Fibroblast of skin of left quadriceps (primary cell): ENCODE data around the gene UBE2V1.

Experiments used
- DNase-seq, 2 experiments: peaks; one replicate each; pipeline ENCODE4 v3.0.0-alpha.2; 2013; ENCODE audit warnings: low read depth in 2 of 2

The UBE2V1 gene

DNA sequence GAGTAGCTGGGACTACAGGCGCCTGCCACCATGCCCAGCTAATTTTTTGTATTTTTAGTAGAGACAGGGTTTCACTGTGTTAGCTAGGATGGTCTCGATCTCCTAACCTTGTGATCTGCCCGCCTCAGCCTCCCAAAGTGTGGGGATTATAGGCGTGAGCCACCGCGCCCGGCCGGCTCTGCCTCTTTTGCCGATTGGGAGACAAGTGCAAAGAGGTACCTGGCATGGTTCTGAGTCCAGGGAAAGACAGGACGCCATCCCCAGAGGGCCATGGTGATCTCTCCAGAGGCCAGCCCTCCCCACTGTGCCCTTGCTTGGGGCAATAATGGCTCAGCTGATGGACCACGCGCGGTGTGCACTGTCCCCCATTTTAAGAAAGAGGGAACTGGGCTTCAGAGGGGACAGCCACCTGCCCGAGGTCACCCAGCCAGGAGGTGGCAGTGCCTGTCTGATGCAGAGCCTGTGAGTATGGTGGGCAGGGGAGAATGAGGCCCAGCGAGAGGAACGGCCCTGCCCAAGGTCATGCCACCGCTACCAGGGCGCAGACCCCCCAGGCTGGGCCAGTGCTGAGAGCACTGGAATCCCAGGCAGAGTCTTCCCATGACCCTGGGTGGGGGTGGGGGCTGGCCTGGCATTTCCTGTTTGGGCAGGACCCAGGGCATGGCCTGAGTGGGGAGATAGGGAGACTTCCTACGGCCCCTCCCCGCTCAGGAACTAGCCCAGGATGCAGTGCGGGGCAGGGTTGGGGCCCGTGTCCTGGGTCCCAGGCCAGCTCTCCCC lies 69.2 kb downstream of the UBE2V1 start:
- DNase-seq: no peak

DNA sequence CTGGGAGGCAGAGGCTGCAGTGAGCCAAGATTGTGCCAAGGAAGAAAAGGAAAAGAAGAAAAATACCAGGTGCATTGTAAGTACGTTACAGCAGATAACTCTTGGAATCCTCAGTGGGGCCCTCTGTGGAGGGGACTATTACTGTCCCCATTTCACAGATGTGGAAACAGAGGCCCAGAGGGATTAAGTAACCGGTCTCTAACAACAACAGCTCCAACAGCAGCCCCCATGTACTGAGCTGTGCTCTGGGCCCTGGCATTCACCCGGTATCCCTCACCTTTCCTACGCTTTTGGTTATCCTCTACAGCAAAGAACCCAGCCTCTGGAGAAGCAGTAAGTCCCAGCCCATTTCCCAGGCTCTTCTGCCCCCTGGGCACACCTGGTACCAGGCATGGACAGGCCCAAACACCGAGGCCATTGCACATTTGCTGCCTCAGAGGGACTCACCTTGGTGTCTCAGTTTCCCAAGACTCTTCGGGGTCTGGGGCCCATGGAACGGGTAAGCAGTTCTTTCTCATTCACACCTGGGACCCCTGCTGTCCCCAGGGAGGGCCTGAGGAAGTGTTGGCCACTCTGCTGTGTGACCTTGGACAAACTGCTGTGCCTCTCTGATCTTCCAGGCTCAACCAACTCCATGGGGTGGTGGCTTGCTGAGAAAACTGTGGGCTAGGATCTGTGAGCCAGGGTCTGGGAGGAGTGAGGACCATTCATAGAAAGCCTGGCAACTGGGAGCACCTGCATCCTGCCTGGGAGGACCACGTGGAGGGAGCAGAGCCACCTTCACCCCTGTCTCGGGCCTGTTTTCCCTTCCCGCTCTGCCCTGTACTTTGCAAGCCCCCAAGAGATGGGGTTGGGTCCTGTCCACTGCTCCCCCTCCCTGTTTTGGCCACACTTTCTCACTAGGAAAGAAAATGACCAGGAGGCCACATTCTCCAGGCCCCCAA lies 70.3 kb downstream of the UBE2V1 start:
- DNase-seq: no peak

- DNase-seq: no peak
These were observed 71.6 kb downstream of the UBE2V1 start for GRCh38 chr20:50041246-50041873.

DNA sequence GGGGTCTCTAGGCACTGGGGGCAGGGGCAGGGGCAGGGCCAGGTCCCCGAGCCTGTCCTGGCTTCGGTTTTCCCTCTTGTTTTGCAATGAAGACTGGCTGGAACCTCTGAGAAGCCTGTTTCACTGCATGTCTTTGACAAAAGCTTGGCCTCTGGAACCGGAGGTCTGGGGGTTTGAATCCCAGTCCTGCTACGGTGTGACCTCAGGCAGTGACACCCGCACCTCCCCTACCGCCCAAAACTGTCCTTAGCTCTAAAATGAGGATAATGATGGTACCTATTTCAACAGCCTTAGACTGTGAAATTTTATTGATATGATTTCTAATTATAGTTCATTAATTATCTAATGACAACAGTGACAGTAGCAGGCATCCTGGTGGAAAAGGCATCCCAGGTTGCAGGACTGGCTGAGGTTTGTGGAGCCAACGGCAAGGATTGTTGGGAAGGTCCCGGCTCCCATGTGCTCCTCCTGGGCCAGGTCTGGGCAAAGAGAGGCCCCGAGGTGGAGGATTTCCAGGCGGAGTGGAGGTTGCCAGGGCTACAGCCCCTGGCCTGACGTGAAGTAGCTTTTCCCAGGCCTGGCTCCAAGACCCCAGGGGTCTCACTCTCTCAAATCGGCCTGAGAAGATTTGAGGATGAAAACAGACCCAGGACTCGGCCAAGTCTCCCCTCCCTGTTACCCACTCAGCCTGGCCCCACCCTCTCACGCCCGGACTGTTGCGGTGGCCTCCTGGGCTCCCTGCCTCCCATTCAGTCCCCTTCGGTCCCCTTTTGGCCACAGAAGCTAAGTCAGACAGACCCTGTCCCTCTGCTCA lies 72.3 kb downstream of the UBE2V1 start:
- no peak for DNase-seq

DNA sequence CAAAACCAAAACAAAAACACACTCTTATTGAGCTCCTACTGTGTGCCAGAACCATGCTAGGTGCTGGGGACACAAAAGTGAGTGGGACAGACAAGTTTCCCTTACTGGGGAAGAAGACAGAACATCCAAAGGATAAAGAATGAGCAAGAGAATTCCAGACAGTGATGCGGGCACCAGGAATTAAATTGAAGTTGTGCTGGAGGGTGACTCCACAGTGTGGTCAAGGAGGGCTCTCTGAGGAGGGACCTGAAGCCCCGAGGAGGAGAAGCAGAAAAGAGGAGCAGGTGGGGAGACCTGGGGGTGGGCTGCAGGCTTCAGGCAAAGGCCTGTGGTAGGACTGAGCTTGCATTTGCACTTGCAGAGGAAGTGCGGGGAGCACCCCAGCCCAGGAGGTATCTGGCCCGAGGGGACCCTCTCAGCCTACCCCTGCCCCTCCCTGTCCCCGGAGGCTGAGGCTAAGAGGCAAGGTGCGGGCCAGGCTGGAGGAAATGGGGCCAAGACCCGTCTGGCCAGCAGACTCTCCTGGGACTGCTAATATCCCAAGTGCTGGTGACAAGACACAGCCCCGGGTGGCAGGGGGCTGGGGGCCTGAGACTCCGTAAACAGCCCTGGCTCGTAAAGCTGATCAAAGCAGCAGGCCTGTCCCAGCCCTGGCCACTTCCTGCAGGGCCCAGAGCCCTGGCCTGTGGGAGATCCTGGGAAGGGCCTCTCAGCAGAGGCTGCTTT lies 73.1 kb downstream of the UBE2V1 start:
- DNase-seq: no peak

DNA sequence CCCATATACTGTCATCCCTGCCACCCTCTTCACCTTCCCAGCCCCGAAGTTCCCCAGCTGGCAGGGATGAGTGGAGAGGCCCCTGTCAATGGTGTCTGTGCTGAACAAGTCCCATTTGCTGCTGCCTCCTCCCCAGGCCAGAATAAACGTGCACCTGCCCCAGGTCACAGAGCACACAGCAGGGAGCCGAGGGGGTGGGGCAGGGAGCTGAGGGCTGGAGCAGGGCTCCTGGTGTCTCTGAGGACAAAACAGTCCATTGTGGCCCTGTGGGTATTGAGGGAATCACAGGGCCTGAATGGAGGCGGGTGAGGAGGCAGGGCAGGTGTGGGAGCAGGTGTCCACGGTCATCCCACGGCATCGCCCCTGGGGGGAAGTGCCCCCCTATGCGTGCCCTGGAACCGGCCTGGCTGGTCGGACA lies 74.4 kb downstream of the UBE2V1 start:
- DNase-seq: no peak

- DNase-seq: no peak
These were observed 74.8 kb downstream of the UBE2V1 start for GRCh38 chr20:50038169-50038568.

- DNase-seq: no peak
These were observed 75.4 kb downstream of the UBE2V1 start for GRCh38 chr20:50037575-50037974.

DNA sequence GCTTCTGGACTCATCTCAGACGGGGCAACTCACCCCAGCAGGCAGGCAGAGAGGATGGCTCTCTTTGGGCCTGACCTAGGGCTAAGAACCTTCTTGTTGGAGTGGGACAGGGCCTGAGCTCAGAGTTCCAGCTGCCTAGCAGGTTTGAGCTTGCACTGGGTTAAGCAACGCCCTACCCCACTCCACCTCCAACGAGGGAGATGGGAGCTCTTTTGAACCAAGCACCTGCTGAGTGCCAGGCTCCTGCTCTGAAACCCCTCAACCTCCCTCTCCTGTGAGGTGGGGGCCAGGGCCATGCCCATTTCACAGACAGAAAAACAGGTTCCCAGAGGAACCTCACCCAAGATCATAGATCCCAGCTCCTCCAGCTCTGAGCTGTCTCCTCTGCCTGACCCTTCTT lies 75.8 kb downstream of the UBE2V1 start:
- no peak for DNase-seq

DNA sequence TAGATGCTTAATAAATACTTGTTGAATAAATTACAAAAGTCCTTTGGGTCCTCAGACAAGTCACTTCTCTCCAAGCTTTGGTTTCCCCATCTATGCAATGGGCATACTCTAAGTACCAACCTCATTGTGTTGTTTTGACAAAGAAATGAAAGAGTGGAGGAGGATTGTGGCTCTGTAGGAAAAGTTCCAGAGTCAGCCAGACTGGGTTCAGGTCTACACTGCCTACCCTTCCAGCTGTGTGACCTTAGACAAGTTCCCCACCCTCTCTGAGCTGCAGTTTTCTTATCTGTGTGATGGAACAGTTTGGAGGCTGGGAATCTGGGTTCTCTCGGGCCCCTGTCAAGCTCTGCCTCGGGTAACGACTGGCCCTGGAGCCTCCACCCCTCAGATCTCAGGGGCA lies 76.2 kb downstream of the UBE2V1 start:
- DNase-seq: no peak

- DNase-seq: no peak
These were observed 78.3 kb downstream of the UBE2V1 start for GRCh38 chr20:50034567-50035180.

DNA sequence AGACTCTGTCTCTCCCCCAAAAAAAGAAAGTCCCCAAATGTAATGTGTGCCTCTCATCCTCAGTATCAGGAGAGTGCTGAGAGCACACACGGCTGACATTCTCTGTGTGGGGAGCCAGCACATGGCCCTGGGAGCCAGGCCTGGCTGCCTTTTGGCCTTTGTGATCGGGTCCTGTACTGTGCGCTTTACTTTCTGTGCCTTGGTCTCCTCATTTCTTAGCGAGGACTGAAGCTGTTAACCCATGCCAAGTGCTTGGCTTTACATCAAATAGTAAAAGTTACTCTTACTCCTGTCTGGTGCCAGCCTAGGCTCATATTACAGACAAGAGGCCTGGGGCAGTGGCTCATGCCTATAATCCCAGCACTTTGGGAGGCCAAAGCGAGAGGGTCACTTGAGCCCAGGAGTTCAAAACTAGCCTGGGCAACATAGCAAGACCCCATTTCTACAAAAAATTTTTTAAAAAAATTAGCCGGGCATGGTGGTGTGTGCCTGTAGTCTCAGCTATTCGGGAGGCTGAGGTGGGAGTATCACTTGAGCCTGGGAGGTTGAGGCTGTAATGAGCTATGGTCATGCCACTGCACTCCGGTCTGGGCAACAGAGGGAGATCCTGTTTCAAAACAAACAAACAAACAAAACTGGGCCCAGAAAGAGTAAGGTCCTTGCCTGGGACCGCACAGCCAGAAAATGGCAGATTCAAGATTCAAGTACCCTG lies 79.8 kb downstream of the UBE2V1 start:
- DNase-seq: no peak
